Activated naive CD4-positive, alpha-beta T cell treated with anti-CD3 and anti-CD28 coated beads for 36 hours (primary cell): ENCODE measurements around the gene NOP53. TPM values are rescaled to one million over a fixed set of nuclear protein-coding genes. Genes with fewer than 3 reads are reported as not detected.
"Not testable (repeated sequence)": the region's sequence is repeated elsewhere in the genome, so short reads cannot be mapped to it uniquely, and the experiment has no call there.

Source experiments
- CTCF ChIA-PET: fragments of 350-600 bp; sonication (Branson Sonifier 250); formaldehyde crosslinking; loops from one replicate; lab custom pipeline; 2021; ENCODE audit warnings: antibody characterized with exemption; lab: Charles Lee
- DNase-seq: peaks from one replicate; pipeline ENCODE4 v3.0.0-alpha.2; 2020
- H3K27ac Mint-ChIP-seq: one replicate; pipeline ENCODE4 v1.8.0; 2021; ENCODE audit warnings: mild to moderate bottlenecking, mixed read lengths
- H3K27me3 Mint-ChIP-seq: one replicate; pipeline ENCODE4 v1.8.0; 2021; ENCODE audit warnings: low read depth, mixed read lengths
- H3K36me3 Mint-ChIP-seq: one replicate; pipeline ENCODE4 v1.8.0; 2021; ENCODE audit warnings: low read depth, mixed read lengths
- H3K4me1 Mint-ChIP-seq: one replicate; pipeline ENCODE4 v1.8.0; 2021; ENCODE audit warnings: low read depth, mixed read lengths
- H3K4me3 Mint-ChIP-seq: one replicate; pipeline ENCODE4 v1.8.0; 2021; ENCODE audit warnings: mild to moderate bottlenecking, moderate library complexity, mixed read lengths
- H3K9me3 Mint-ChIP-seq: one replicate; pipeline ENCODE4 v1.8.0; 2021; ENCODE audit warnings: mixed read lengths
- intact Hi-C: fragments of 100-400 bp; cut with micrococcal nuclease; formaldehyde crosslinking; loops from one replicate; pipeline ENCODE4 v1.15.1; 2023
- total RNA-seq, 2 experiments: library from RNA; stranded (reverse); gene quantifications; one replicate each; pipeline ENCODE4 v1.2.3, GENCODE V29; 2021

Gene NOP53
- total RNA-seq, 2 experiments from 2014 or later: 274 to 300 TPM

GRCh38 chr19:47704656-47705055 lies 40.7 kb upstream of the NOP53 start:
- CTCF ChIA-PET: interaction anchor here (0.7 to 6.0 kb wide), 4 partner anchors 39 to 267 kb away, joined by 3 to 64 read pairs (median 5); no protein-coding TSS in a partner anchor
- Mint-ChIP-seq H3K36me3 (peaks cover 2% of the 10 kb centered on the region), H3K4me1 (peaks cover 4% of the 10 kb centered on the region), H3K27me3 (no peaks in the 10 kb centered on the region), H3K9me3 (no peaks in the 10 kb centered on the region), H3K27ac (no peak overlapping the region), H3K4me3 (no peak overlapping the region)
- no peak for DNase-seq
- intact Hi-C loops: no loop called here

GRCh38 chr19:47707135-47707925 lies 38.0 kb upstream of the NOP53 start:
- DNase-seq: peak; percentile 89
- H3K36me3 Mint-ChIP-seq: peaks cover 2% of the 10 kb centered on the region
- peaks cover 6% of the 10 kb centered on the region for H3K27me3 Mint-ChIP-seq
- H3K4me1 Mint-ChIP-seq: peaks cover 4% of the 10 kb centered on the region
- intact Hi-C loops: loop anchor here (1.0 kb wide), 2 partner anchors 271 to 411 kb away; no protein-coding TSS in a partner anchor
- no peaks in the 10 kb centered on the region for H3K9me3 Mint-ChIP-seq
- H3K4me3 Mint-ChIP-seq: no peak overlapping the region
- H3K27ac Mint-ChIP-seq: no peak overlapping the region
- CTCF ChIA-PET: interaction anchor here (0.5 to 6.0 kb wide), 28 partner anchors 8 to 422 kb away, joined by 3 to 64 read pairs (median 4); partner anchors contain the start of gene KPTN

GRCh38 chr19:47711652-47712242 lies 33.6 kb upstream of the NOP53 start:
- no peak overlapping the region for H3K27ac Mint-ChIP-seq
- no peaks in the 10 kb centered on the region for H3K9me3 Mint-ChIP-seq
- H3K36me3 Mint-ChIP-seq: no peaks in the 10 kb centered on the region
- H3K27me3 Mint-ChIP-seq: peaks cover 33% of the 10 kb centered on the region
- intact Hi-C loops: no loop called here
- no peak for DNase-seq
- CTCF ChIA-PET: interaction anchor here (0.6 to 7.6 kb wide), 11 partner anchors 12 to 275 kb away, joined by 3 to 103 read pairs (median 10); partner anchors contain the start of gene NOP53
- H3K4me3 Mint-ChIP-seq: no peak overlapping the region
- peaks cover 10% of the 10 kb centered on the region for H3K4me1 Mint-ChIP-seq

GRCh38 chr19:47713046-47714021 lies 32.0 kb upstream of the NOP53 start, which contains the start of gene EHD2:
Gene EHD2, plus strand, starts transcription at chr19:47713422. Its CDS starts 3,191 bp downstream, at chr19:47716613.
- H3K36me3 Mint-ChIP-seq: no peaks in the 10 kb centered on the region
- CTCF ChIA-PET: interaction anchor here (0.5 to 7.6 kb wide), 27 partner anchors 10 to 1615 kb away, joined by 3 to 103 read pairs (median 5); partner anchors contain the start of genes DHX34 and NOP53
- peaks cover 35% of the 10 kb centered on the region for H3K27me3 Mint-ChIP-seq
- peak; percentile 47 for DNase-seq
- no peaks in the 10 kb centered on the region for H3K9me3 Mint-ChIP-seq
- H3K4me1 Mint-ChIP-seq: peaks cover 7% of the 10 kb centered on the region
- H3K4me3 Mint-ChIP-seq: peak within 1 kb of the TSS; percentile 31
- intact Hi-C loops: loop anchor here (1.0 kb wide), 2 partner anchors 30 to 75 kb away; no protein-coding TSS in a partner anchor
- no peak within 1 kb of the TSS for H3K27ac Mint-ChIP-seq

GRCh38 chr19:47714339-47714738 lies 31.0 kb upstream of the NOP53 start:
- peaks cover 35% of the 10 kb centered on the region for H3K27me3 Mint-ChIP-seq
- H3K36me3 Mint-ChIP-seq: no peaks in the 10 kb centered on the region
- peak overlapping the region; percentile 31 for H3K4me3 Mint-ChIP-seq
- H3K9me3 Mint-ChIP-seq: no peaks in the 10 kb centered on the region
- intact Hi-C loops: no loop called here
- no peak for DNase-seq
- peaks cover 7% of the 10 kb centered on the region for H3K4me1 Mint-ChIP-seq
- no peak overlapping the region for H3K27ac Mint-ChIP-seq
- CTCF ChIA-PET: interaction anchor here (0.6 to 7.6 kb wide), 7 partner anchors 9 to 278 kb away, joined by 3 to 103 read pairs (median 6); partner anchors contain the start of gene NOP53

GRCh38 chr19:47714855-47715254 lies 30.5 kb upstream of the NOP53 start:
- H3K27me3 Mint-ChIP-seq: peaks cover 35% of the 10 kb centered on the region
- H3K27ac Mint-ChIP-seq, H3K36me3 Mint-ChIP-seq, DNase-seq, H3K9me3 Mint-ChIP-seq, H3K4me1 Mint-ChIP-seq, intact Hi-C loops, H3K4me3 Mint-ChIP-seq: not testable (repeated sequence)
- CTCF ChIA-PET: interaction anchor here (1.4 to 7.6 kb wide), 3 partner anchors 8 to 73 kb away, joined by 5 to 103 read pairs (median 5); partner anchors contain the start of gene NOP53

GRCh38 chr19:47716270-47716937 lies 28.9 kb upstream of the NOP53 start:
- no peak overlapping the region for H3K27ac Mint-ChIP-seq
- peaks cover 39% of the 10 kb centered on the region for H3K27me3 Mint-ChIP-seq

GRCh38 chr19:47718415-47719046 lies 26.8 kb upstream of the NOP53 start:
- H3K4me3 Mint-ChIP-seq, H3K9me3 Mint-ChIP-seq, DNase-seq, H3K36me3 Mint-ChIP-seq, H3K4me1 Mint-ChIP-seq, H3K27ac Mint-ChIP-seq, intact Hi-C loops: not testable (repeated sequence)
- CTCF ChIA-PET: interaction anchor here (1.4 kb wide), 1 partner anchor 11 kb away, joined by 5 read pairs; no protein-coding TSS in a partner anchor
- peaks cover 30% of the 10 kb centered on the region for H3K27me3 Mint-ChIP-seq

More at GRCh38 chr19:47716270-47716937, 28.9 kb upstream of the NOP53 start:
- no peak for DNase-seq
- Mint-ChIP-seq H3K9me3 (no peaks in the 10 kb centered on the region), H3K4me3 (no peak overlapping the region), H3K4me1 (peaks cover 7% of the 10 kb centered on the region), H3K36me3 (no peaks in the 10 kb centered on the region)
- intact Hi-C loops: no loop called here
- CTCF ChIA-PET: interaction anchor here (1.0 to 7.6 kb wide), 3 partner anchors 9 to 149 kb away, joined by 3 to 103 read pairs (median 5); partner anchors contain the start of gene NOP53

GRCh38 chr19:47719047-47719859 lies 26.1 kb upstream of the NOP53 start:
- Mint-ChIP-seq H3K27ac (no peak overlapping the region), H3K36me3 (no peaks in the 10 kb centered on the region), H3K9me3 (no peaks in the 10 kb centered on the region), H3K4me3 (no peak overlapping the region), H3K4me1 (peaks cover 2% of the 10 kb centered on the region), H3K27me3 (peaks cover 22% of the 10 kb centered on the region)
- no peak for DNase-seq
- CTCF ChIA-PET: interaction anchor here (1.4 kb wide), 1 partner anchor 11 kb away, joined by 5 read pairs; no protein-coding TSS in a partner anchor
- intact Hi-C loops: no loop called here
